HG02678 (cell line): Measurements from ENCODE around the gene DLGAP1.

Source experiments
- ATAC-seq: cut with Tn5 transposase; IDR thresholded peaks from one replicate; pipeline ENCODE4 v1.9.1; 2021; ENCODE audit warnings: mild to moderate bottlenecking, moderate library complexity; ENCODE audit not compliant: unreplicated experiment

DLGAP1 gene

GRCh38 chr18:3910512-3910911 lies 544.6 kb downstream of the DLGAP1 start:
- no peak for ATAC-seq

GRCh38 chr18:3907955-3908354 lies 547.2 kb downstream of the DLGAP1 start:
- no peak for ATAC-seq

- no peak for ATAC-seq
Measured at GRCh38 chr18:3906116-3906750, 548.9 kb downstream of the DLGAP1 start.

- ATAC-seq, result no peak
Measured at GRCh38 chr18:3903337-3903736, 551.8 kb downstream of the DLGAP1 start.

- no peak for ATAC-seq
Measured at GRCh38 chr18:3902676-3903075, 552.4 kb downstream of the DLGAP1 start.

DNA sequence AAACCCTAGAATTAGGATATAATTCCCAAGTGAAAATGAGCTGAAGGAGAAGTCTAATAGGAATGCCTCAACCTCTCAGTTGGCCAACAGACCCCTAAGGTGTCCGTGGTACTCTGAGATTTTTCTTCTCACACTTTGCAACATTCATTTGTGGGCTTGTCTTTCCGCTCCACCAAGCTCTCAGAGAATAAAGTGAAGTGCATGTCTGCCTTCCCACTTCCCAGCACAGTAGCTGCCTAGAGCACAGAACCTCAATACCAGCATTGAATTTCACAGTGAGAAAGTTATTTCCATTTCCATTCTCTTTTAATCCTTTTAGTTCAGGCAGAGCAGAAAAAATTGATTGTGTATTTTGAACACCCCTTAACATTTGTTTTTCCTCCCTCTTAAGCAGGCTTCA lies 553.3 kb downstream of the DLGAP1 start:
- no peak for ATAC-seq

DNA sequence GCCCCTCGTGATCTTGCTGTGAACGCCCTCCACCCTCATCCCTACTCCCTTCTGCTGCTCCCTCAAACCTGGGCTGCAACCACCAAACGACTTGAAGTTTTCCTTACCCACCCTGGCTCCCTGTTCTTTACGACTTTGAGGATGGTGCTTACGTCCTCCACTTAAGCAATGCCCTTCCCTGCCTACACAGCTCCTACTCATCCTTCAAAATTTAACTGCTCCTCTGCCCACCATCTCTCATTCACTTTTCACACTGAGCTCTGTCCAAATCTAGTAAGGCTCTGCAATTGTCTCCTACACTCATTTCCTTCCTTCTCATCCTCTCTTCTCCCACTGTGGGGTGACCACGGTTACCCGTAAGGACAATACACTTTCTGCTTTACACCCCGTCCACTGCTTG lies 554.1 kb downstream of the DLGAP1 start:
- ATAC-seq, result no peak

GRCh38 chr18:3900327-3900726 lies 554.8 kb downstream of the DLGAP1 start:
- ATAC-seq, result no peak

DNA sequence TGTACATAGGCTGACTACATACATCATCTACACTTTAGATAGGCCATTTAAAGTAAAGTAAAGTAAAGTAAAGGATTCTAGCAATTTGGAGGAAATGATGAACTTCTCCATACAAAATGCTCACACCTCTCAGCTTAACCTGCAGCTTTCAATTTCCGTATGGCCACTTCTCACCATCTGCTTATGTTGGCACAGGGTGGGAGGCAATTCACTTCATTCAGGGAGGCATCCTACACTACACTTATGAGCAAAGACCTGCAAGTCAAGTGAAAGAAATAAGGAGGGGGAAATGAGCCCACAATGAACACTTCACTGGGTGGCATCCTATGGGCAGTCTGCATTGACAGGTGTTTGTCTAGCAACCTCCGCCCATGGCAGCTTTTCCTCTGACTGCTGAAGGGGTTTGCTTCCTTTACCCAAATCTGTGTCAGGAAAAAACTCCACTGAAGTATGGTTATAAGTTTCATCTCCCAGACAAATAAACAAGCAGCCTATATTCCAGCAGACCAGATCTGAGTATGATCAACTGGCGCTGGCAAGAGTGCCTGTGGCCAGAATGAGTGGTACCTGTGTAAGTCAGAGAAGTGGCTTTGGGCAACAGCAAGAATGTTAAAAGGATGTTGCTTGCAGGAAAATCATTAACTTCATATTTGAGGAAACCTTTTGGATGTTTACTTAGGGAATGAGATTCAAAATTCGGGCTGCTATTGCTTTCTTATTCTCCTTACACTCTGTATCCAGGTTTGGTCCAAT lies 556.1 kb downstream of the DLGAP1 start:
- no peak for ATAC-seq

- no peak for ATAC-seq
Measured at GRCh38 chr18:3892152-3892551, 563.0 kb downstream of the DLGAP1 start.

DNA sequence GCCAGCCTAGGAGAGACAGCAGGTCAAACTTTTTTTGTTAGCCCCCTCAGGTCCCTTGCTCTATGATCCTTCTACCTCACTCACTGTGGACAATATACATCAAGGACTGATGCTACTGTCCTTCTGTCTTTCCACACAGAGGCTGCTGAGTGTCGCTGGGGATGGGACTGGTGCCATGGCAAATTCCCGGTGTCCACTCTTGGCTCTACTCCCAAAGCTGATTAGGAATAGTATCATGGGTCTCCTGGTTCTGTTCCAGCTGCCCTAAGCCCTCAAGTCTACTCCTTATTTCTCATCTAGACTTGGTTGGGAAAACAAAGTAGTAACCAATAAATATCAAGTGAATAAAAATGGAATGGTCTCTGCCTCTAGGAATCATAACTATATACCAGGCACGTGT lies 563.9 kb downstream of the DLGAP1 start:
- no peak for ATAC-seq

GRCh38 chr18:3889803-3890202 lies 565.3 kb downstream of the DLGAP1 start:
- ATAC-seq, result no peak

DNA sequence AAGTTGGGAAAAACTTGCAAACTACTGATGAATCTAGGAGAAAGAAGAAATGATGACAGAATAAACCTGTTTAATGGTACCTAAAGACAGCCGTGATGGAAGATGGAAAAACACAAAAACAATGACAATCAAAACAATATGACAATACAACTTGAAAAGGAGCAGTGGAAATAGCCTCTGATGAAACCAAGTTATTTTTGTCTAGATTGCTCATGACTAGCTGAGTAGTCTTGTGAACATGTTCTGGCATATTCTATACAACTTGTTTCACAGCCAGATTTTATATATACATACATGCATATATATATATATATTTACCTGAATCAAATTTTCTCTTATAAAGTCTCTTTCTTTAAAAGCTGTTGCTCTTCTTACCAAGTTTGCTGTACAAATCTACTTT lies 566.0 kb downstream of the DLGAP1 start:
- ATAC-seq, result no peak

- no peak for ATAC-seq
Measured at GRCh38 chr18:3886575-3887322, 568.4 kb downstream of the DLGAP1 start.

DNA sequence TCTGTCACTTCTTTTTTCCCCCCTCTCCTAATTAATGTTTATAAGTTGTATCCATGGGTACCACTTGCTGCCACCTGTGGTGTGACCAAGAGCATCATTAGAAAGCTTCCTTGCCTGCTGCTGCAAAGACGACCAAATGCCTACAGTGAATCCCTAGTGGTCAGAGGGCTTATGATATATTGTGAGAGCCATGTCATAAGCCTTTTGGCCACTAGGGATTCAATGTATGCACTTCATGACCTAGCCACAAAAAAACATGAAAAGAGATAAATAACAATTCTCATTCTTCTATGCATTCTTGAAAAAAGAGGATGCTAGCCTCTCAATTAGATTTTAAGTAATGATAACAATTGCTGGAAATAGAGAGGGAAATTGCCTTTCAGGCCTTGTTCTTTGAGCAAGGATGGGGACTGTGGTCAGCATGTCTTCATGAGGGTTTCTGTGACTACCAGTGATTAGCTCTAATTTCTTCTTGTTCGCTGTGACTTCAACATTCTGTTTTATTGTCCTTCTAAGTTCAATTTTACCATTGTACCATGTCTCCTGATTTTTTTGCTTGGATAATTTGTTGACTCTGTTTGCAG lies 569.8 kb downstream of the DLGAP1 start:
- peak; percentile 50 for ATAC-seq

GRCh38 chr18:3879836-3880120 lies 575.3 kb downstream of the DLGAP1 start:
- ATAC-seq, result no peak

DNA sequence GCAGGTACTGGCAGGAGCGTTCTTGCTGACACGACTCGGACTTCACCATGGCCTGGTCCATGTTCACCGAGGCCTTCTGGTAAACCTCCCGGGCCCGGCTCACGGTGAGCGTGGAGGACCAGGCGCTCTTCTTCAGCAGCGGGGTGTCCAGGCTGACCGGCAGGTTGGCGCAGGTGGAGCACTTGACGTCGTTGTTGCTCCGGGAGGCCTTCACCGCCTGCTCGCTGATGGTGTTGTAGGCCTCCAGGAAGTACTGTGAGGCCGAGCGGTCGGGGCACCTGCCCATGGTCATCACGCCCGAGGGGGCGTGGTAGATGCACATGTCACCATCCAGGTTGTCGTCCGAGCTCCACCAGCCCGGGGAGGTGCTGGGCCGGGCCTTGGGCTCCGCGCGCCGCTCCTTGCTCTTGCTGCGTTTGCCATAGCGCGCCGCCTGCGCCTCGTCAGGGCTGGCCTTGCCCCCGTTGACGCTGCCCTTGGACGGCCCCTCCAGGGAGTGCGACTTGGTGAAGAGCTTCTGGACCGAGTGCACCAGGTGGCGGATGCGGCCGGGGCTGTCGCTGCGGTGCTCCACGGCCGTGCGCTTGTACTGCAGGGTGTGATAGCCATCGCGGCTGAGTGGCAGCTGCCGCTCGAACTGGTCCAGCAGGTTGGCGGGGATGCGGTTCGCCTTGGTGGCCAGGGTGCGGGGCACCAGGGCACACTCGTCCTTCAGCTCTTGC lies 575.8 kb downstream of the DLGAP1 start:
- no peak for ATAC-seq

DNA sequence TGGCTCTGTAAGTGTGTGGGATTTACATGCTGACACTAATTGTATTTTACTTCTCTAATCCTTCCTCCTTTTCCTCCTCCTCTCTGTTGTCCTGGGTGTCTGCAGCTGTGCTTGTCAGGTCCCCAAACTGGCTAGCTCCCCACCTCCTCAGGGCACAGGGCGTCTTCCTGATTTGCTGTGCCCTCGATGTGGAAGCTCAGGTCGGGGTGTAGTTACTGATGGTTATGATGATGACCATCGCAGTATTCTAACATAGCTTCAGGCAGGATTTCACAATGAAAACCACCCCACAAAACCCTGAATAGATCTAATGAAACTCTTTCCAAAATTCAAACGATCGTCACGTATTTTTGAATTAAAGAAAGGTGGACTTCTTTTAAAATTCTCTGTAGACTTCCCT lies 576.7 kb downstream of the DLGAP1 start:
- no peak for ATAC-seq

DNA sequence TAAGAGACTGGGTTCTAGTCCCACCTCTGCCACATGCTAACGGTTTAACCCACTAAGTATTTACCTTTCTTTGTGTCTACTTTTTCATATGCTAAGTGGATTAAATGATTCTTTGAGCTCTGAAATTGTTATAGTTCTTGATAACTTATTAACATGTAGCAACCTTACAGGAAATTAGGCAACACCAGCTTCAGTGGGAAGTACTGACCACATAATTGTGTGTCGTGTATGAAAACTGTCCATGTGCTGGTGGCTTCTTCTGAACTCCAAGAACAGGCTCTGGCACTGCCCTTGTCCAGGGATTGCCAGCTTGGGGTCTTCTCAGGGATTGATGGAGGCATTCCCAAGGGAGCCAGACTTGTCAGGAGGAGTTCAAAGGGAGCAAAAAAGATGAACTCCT lies 577.4 kb downstream of the DLGAP1 start:
- no peak for ATAC-seq

GRCh38 chr18:3875961-3876360 lies 579.1 kb downstream of the DLGAP1 start:
- ATAC-seq, result no peak

- no peak for ATAC-seq
Measured at GRCh38 chr18:3875376-3875775, 579.7 kb downstream of the DLGAP1 start.
